ENCODE measurements around the gene SLC47A2. TPM values are rescaled to one million over a fixed set of nuclear protein-coding genes. Genes with fewer than 3 reads are reported as not detected.
"Not testable (repeated sequence)": the region's sequence is repeated elsewhere in the genome, so short reads cannot be mapped to it uniquely, and the experiment has no call there.

The SLC47A2 gene
- total and polyA plus RNA-seq, 2 donors = 0.46 TPM; not detected in 1

GRCh38 chr17:19684909-19685580, 31.3 kb downstream of the SLC47A2 start:
- not testable (repeated sequence) for H3K36me3 ChIP-seq (ENCODE audit: control insufficient read depth in 2 of 2, insufficient read depth in 2 of 2, low read length in 1 of 2); DNase-seq (ENCODE audit: low read depth in 6 of 9, low spot score in 9 of 9); H3K4me1 ChIP-seq (ENCODE audit: control insufficient read depth in 2 of 2, insufficient read depth in 2 of 2, low read length in 2 of 2); H3K27ac ChIP-seq (ENCODE audit: low read depth in 1 of 2, low read length in 1 of 2); H3K4me3 ChIP-seq (ENCODE audit: low read length in 2 of 2); H3K9me3 ChIP-seq (ENCODE audit: control insufficient read depth in 2 of 2, insufficient read depth in 1 of 2, low read length in 1 of 2); H3K27me3 ChIP-seq (ENCODE audit: control insufficient read depth in 2 of 2, insufficient read depth in 1 of 2, low read length in 1 of 2)
- 94% methylated on average over 31 of the region's 32 CpGs for WGBS

GRCh38 chr17:19683117-19683516, 33.3 kb downstream of the SLC47A2 start:
- H3K4me1 ChIP-seq (ENCODE audit: control insufficient read depth in 2 of 2, insufficient read depth in 2 of 2, low read length in 2 of 2) = no peaks in the 10 kb centered on the region
- no peaks in the 10 kb centered on the region for H3K36me3 ChIP-seq (ENCODE audit: control insufficient read depth in 2 of 2, insufficient read depth in 2 of 2, low read length in 1 of 2)
- H3K27me3 ChIP-seq (ENCODE audit: control insufficient read depth in 2 of 2, insufficient read depth in 1 of 2, low read length in 1 of 2) = no peaks in the 10 kb centered on the region
- H3K27ac ChIP-seq (ENCODE audit: low read depth in 1 of 2, low read length in 1 of 2) = no peak overlapping the region
- H3K4me3 ChIP-seq (ENCODE audit: low read length in 2 of 2) = no peak overlapping the region
- 97% methylated on average over 2 of the region's 2 CpGs for WGBS
- no peaks in the 10 kb centered on the region for H3K9me3 ChIP-seq (ENCODE audit: control insufficient read depth in 2 of 2, insufficient read depth in 1 of 2, low read length in 1 of 2)
- DNase-seq (ENCODE audit: low read depth in 6 of 9, low spot score in 9 of 9) = no peak

- WGBS = 96% methylated on average over 18 of the region's 18 CpGs
- Histone ChIP-seq H3K4me1 (ENCODE audit: control insufficient read depth in 2 of 2, insufficient read depth in 2 of 2, low read length in 2 of 2) (no peaks in the 10 kb centered on the region), H3K27me3 (ENCODE audit: control insufficient read depth in 2 of 2, insufficient read depth in 1 of 2, low read length in 1 of 2) (no peaks in the 10 kb centered on the region), H3K36me3 (ENCODE audit: control insufficient read depth in 2 of 2, insufficient read depth in 2 of 2, low read length in 1 of 2) (peaks cover 0 to 3% of the 10 kb centered on the region in 2 donors), H3K4me3 (ENCODE audit: low read length in 2 of 2) (no peak overlapping the region), H3K9me3 (ENCODE audit: control insufficient read depth in 2 of 2, insufficient read depth in 1 of 2, low read length in 1 of 2) (no peaks in the 10 kb centered on the region), H3K27ac (ENCODE audit: low read depth in 1 of 2, low read length in 1 of 2) (no peak overlapping the region)
- DNase-seq (ENCODE audit: low read depth in 6 of 9, low spot score in 9 of 9) = no peak
Measured at GRCh38 chr17:19678581-19679453, 37.6 kb downstream of the SLC47A2 start.

- H3K4me3 ChIP-seq (ENCODE audit: low read length in 2 of 2) = no peak overlapping the region
- WGBS = 97% methylated on average over 5 of the region's 5 CpGs
- no peak overlapping the region for H3K27ac ChIP-seq (ENCODE audit: low read depth in 1 of 2, low read length in 1 of 2)
- no peaks in the 10 kb centered on the region for H3K9me3 ChIP-seq (ENCODE audit: control insufficient read depth in 2 of 2, insufficient read depth in 1 of 2, low read length in 1 of 2)
- H3K36me3 ChIP-seq (ENCODE audit: control insufficient read depth in 2 of 2, insufficient read depth in 2 of 2, low read length in 1 of 2) = peaks cover 0 to 3% of the 10 kb centered on the region in 2 donors
- no peaks in the 10 kb centered on the region for H3K4me1 ChIP-seq (ENCODE audit: control insufficient read depth in 2 of 2, insufficient read depth in 2 of 2, low read length in 2 of 2)
- H3K27me3 ChIP-seq (ENCODE audit: control insufficient read depth in 2 of 2, insufficient read depth in 1 of 2, low read length in 1 of 2) = no peaks in the 10 kb centered on the region
- no peak for DNase-seq (ENCODE audit: low read depth in 6 of 9, low spot score in 9 of 9)
Measured at GRCh38 chr17:19677736-19678379, 38.5 kb downstream of the SLC47A2 start.

- no peak overlapping the region for H3K27ac ChIP-seq (ENCODE audit: low read depth in 1 of 2, low read length in 1 of 2)
- no peaks in the 10 kb centered on the region for H3K4me1 ChIP-seq (ENCODE audit: control insufficient read depth in 2 of 2, insufficient read depth in 2 of 2, low read length in 2 of 2)
- no peak overlapping the region for H3K4me3 ChIP-seq (ENCODE audit: low read length in 2 of 2)
- peaks cover 0 to 3% of the 10 kb centered on the region in 2 donors for H3K36me3 ChIP-seq (ENCODE audit: control insufficient read depth in 2 of 2, insufficient read depth in 2 of 2, low read length in 1 of 2)
- H3K27me3 ChIP-seq (ENCODE audit: control insufficient read depth in 2 of 2, insufficient read depth in 1 of 2, low read length in 1 of 2) = no peaks in the 10 kb centered on the region
- H3K9me3 ChIP-seq (ENCODE audit: control insufficient read depth in 2 of 2, insufficient read depth in 1 of 2, low read length in 1 of 2) = no peaks in the 10 kb centered on the region
- DNase-seq (ENCODE audit: low read depth in 6 of 9, low spot score in 9 of 9) = no peak
- WGBS = 98% methylated on average over 4 of the region's 4 CpGs
Measured at GRCh38 chr17:19676896-19677295, 39.5 kb downstream of the SLC47A2 start.

GRCh38 chr17:19673623-19674022, 42.8 kb downstream of the SLC47A2 start:
- H3K27ac ChIP-seq (ENCODE audit: low read depth in 1 of 2, low read length in 1 of 2) = no peak overlapping the region
- H3K9me3 ChIP-seq (ENCODE audit: control insufficient read depth in 2 of 2, insufficient read depth in 1 of 2, low read length in 1 of 2) = no peaks in the 10 kb centered on the region
- no peaks in the 10 kb centered on the region for H3K4me1 ChIP-seq (ENCODE audit: control insufficient read depth in 2 of 2, insufficient read depth in 2 of 2, low read length in 2 of 2)
- no peaks in the 10 kb centered on the region for H3K27me3 ChIP-seq (ENCODE audit: control insufficient read depth in 2 of 2, insufficient read depth in 1 of 2, low read length in 1 of 2)
- peaks cover 0 to 3% of the 10 kb centered on the region in 2 donors for H3K36me3 ChIP-seq (ENCODE audit: control insufficient read depth in 2 of 2, insufficient read depth in 2 of 2, low read length in 1 of 2)
- DNase-seq (ENCODE audit: low read depth in 6 of 9, low spot score in 9 of 9) = no peak
- H3K4me3 ChIP-seq (ENCODE audit: low read length in 2 of 2) = no peak overlapping the region
- WGBS = 92% methylated on average over 3 of the region's 3 CpGs

GRCh38 chr17:19672009-19672750, 44.2 kb downstream of the SLC47A2 start:
- H3K4me1 ChIP-seq (ENCODE audit: control insufficient read depth in 2 of 2, insufficient read depth in 2 of 2, low read length in 2 of 2) = no peaks in the 10 kb centered on the region
- no peaks in the 10 kb centered on the region for H3K9me3 ChIP-seq (ENCODE audit: control insufficient read depth in 2 of 2, insufficient read depth in 1 of 2, low read length in 1 of 2)
- no peak overlapping the region for H3K27ac ChIP-seq (ENCODE audit: low read depth in 1 of 2, low read length in 1 of 2)
- H3K4me3 ChIP-seq (ENCODE audit: low read length in 2 of 2) = no peak overlapping the region
- peaks cover 0 to 3% of the 10 kb centered on the region in 2 donors for H3K36me3 ChIP-seq (ENCODE audit: control insufficient read depth in 2 of 2, insufficient read depth in 2 of 2, low read length in 1 of 2)
- H3K27me3 ChIP-seq (ENCODE audit: control insufficient read depth in 2 of 2, insufficient read depth in 1 of 2, low read length in 1 of 2) = no peaks in the 10 kb centered on the region
- no peak for DNase-seq (ENCODE audit: low read depth in 6 of 9, low spot score in 9 of 9)
- 91% methylated on average over 5 of the region's 5 CpGs for WGBS

GRCh38 chr17:19671433-19671832, 45.0 kb downstream of the SLC47A2 start:
- Histone ChIP-seq H3K36me3 (ENCODE audit: control insufficient read depth in 2 of 2, insufficient read depth in 2 of 2, low read length in 1 of 2) (peaks cover 0 to 3% of the 10 kb centered on the region in 2 donors), H3K4me1 (ENCODE audit: control insufficient read depth in 2 of 2, insufficient read depth in 2 of 2, low read length in 2 of 2) (no peaks in the 10 kb centered on the region), H3K4me3 (ENCODE audit: low read length in 2 of 2) (no peak overlapping the region), H3K9me3 (ENCODE audit: control insufficient read depth in 2 of 2, insufficient read depth in 1 of 2, low read length in 1 of 2) (no peaks in the 10 kb centered on the region), H3K27ac (ENCODE audit: low read depth in 1 of 2, low read length in 1 of 2) (no peak overlapping the region), H3K27me3 (ENCODE audit: control insufficient read depth in 2 of 2, insufficient read depth in 1 of 2, low read length in 1 of 2) (no peaks in the 10 kb centered on the region)
- 95% methylated on average over 4 of the region's 4 CpGs for WGBS
- DNase-seq (ENCODE audit: low read depth in 6 of 9, low spot score in 9 of 9) = no peak
